GM12878 (cell line): ENCODE measurements around the gene SLC47A2. TPM values are rescaled to one million over a fixed set of nuclear protein-coding genes. Genes with fewer than 3 reads are reported as not detected.

Experiments
- ATAC-seq: fragments of 200-7000 bp; cut with Tn5 transposase; 3 replicates; pipeline ENCODE4 v1.9.1; 2020; ENCODE audit warnings: mild to moderate bottlenecking, moderate library complexity
- BruUV-seq: library from RNA; stranded (reverse); fragments of 400-500 nt; replicated peaks from 2 replicates; lab custom pipeline; 2021; lab: Mats Ljungman, UMichigan
- CTCF ChIA-PET: fragments of 300-600 bp; sonication (Branson Sonifier 250); formaldehyde crosslinking; extraction: SDS; loops from one replicate; lab custom pipeline; 2021; ENCODE audit warnings: inconsistent platforms; lab: Yijun Ruan, JAX
- POLR2A ChIA-PET: fragments of 350-600 bp; formaldehyde crosslinking; extraction: SDS; loops from one replicate; lab custom pipeline; 2021; ENCODE audit warnings: inconsistent platforms; lab: Charles Lee
- RAD21 ChIA-PET: fragments of 300-600 bp; sonication (Branson Sonifier 250); formaldehyde crosslinking; loops from one replicate; lab custom pipeline; 2023; ENCODE audit warnings: antibody characterized with exemption; ENCODE audit not compliant: unreplicated experiment; lab: Charles Lee
- SMC1A ChIA-PET: fragments of 300-600 bp; sonication (Branson Sonifier 250); formaldehyde crosslinking; loops from one replicate; lab custom pipeline; 2023; ENCODE audit not compliant: unreplicated experiment, uncharacterized antibody; lab: Charles Lee
- DNase-seq: peaks from one replicate; pipeline ENCODE4 v3.0.0-alpha.2; 2011; ENCODE audit warnings: low read depth, low spot score
- FAIRE-seq: peaks from 3 replicates; lab custom pipeline; 2011; peaks lifted over from hg19 to GRCh38; lab: Jason Lieb, UNC
- H2AFZ ChIP-seq: 2 replicates; pipeline ENCODE4 v1.6.0; 2011; ENCODE audit warnings: low read depth, low read length, control low read depth; ENCODE audit not compliant: control insufficient read depth
- H3K27ac ChIP-seq: 2 replicates; pipeline ENCODE4 v1.5.1; 2011; ENCODE audit warnings: control low read depth; ENCODE audit not compliant: control insufficient read depth, insufficient read depth
- H3K27me3 ChIP-seq, 2 experiments: replicated peaks in 1 of 2; 2 replicates each; pipeline versions ENCODE4 v1.6.0 to v1.6.1; 2011; ENCODE audit warnings: low read length in 1 of 2; ENCODE audit not compliant: control insufficient read depth in 2 of 2, insufficient read depth in 2 of 2
- H3K36me3 ChIP-seq, 2 experiments: 2 replicates each; pipeline ENCODE4 v1.5.1; 2011; ENCODE audit warnings: low read length in 1 of 2; ENCODE audit not compliant: control insufficient read depth in 2 of 2, insufficient read depth in 2 of 2
- H3K4me1 ChIP-seq: 2 replicates; pipeline ENCODE4 v1.6.1; 2011; ENCODE audit warnings: mild to moderate bottlenecking, low read length, moderate library complexity, mixed read lengths; ENCODE audit not compliant: control insufficient read depth, insufficient read depth
- H3K4me2 ChIP-seq: 2 replicates; pipeline ENCODE4 v1.6.0; 2011; ENCODE audit warnings: control low read depth; ENCODE audit not compliant: control insufficient read depth, insufficient read depth
- H3K4me3 ChIP-seq: fragments of 200-600 bp; sonication (generic); 2 replicates; pipeline ENCODE4 v1.5.1; 2016
- H3K79me2 ChIP-seq: 2 replicates; pipeline ENCODE4 v1.6.0; 2011; ENCODE audit warnings: low read length; ENCODE audit not compliant: control insufficient read depth, insufficient read depth
- H3K9ac ChIP-seq: 2 replicates; pipeline ENCODE4 v1.8.0; 2011; ENCODE audit warnings: low read length, control low read depth, mixed read lengths; ENCODE audit not compliant: control insufficient read depth, insufficient read depth
- H3K9me3 ChIP-seq: replicated peaks from 3 replicates; pipeline ENCODE4 v1.5.1; 2011; ENCODE audit warnings: mild to moderate bottlenecking, low read length; ENCODE audit not compliant: control insufficient read depth, insufficient read depth
- H4K20me1 ChIP-seq: 2 replicates; pipeline ENCODE4 v1.6.0; 2011; ENCODE audit not compliant: control insufficient read depth, insufficient read depth
- CEBPB ChIP-seq, 2 experiments: fragments of 150-350 bp in 1 of 2; IDR thresholded peaks; 2 replicates each; pipeline ENCODE4 v1.6.1; 2012 to 2014; ENCODE audit warnings: low read depth in 2 of 2, low read length in 2 of 2, borderline replicate concordance in 1 of 2, inconsistent platforms in 1 of 2
- ESRRA ChIP-seq: IDR thresholded peaks from 2 replicates; pipeline ENCODE4 v1.6.1; 2012; ENCODE audit warnings: mild to moderate bottlenecking, low read length, improper control_type of control experiment
- FOXM1 ChIP-seq: IDR thresholded peaks from 2 replicates; pipeline ENCODE4 v1.6.1; 2012; ENCODE audit warnings: low read depth, mild to moderate bottlenecking, inconsistent platforms, low read length, moderate library complexity
- HDAC6 ChIP-seq: fragments of 200-600 bp; sonication (generic); IDR thresholded peaks from one replicate; pipeline ENCODE4 v1.8.0; 2017; ENCODE audit warnings: antibody characterized with exemption; ENCODE audit not compliant: unreplicated experiment
- JUND ChIP-seq: IDR thresholded peaks from 2 replicates; pipeline ENCODE4 v1.6.1; 2012; ENCODE audit warnings: low read depth, mild to moderate bottlenecking, low read length, improper control_type of control experiment, moderate library complexity
- MTA3 ChIP-seq: IDR thresholded peaks from 2 replicates; pipeline ENCODE4 v1.6.1; 2012; ENCODE audit warnings: low read length, inconsistent platforms, borderline replicate concordance
- NFYA ChIP-seq: IDR thresholded peaks from 2 replicates; pipeline ENCODE4 v1.6.1; 2011; ENCODE audit warnings: low read depth, mild to moderate bottlenecking, low read length, improper control_type of control experiment, borderline replicate concordance
- NR2C1 ChIP-seq: fragments of 450-650 bp; IDR thresholded peaks from 2 replicates; pipeline ENCODE4 v1.6.1; 2017; ENCODE audit warnings: antibody characterized with exemption, mild to moderate bottlenecking, moderate library complexity
- PAX8 ChIP-seq: fragments of 450-650 bp; IDR thresholded peaks from 2 replicates; pipeline ENCODE4 v1.6.1; 2017; ENCODE audit warnings: mild to moderate bottlenecking, moderate library complexity
- RELA ChIP-seq: fragments of 450-650 bp; IDR thresholded peaks from 2 replicates; pipeline ENCODE4 v1.8.0; 2014; ENCODE audit warnings: borderline replicate concordance; ENCODE audit not compliant: partially characterized antibody
- SIX5 ChIP-seq: IDR thresholded peaks from 2 replicates; pipeline ENCODE4 v1.6.1; 2011; ENCODE audit warnings: mild to moderate bottlenecking, low read depth, low read length, moderate library complexity; ENCODE audit not compliant: severe bottlenecking
- SREBF1 ChIP-seq: IDR thresholded peaks from 2 replicates; pipeline ENCODE4 v1.6.1; 2012; ENCODE audit warnings: mild to moderate bottlenecking, low read length
- SUPT20H ChIP-seq: IDR thresholded peaks from 2 replicates; pipeline ENCODE4 v1.6.1; 2011; ENCODE audit warnings: low read depth, mild to moderate bottlenecking, low read length, moderate library complexity, borderline replicate concordance; ENCODE audit not compliant: control insufficient read depth
- WGBS: methylation state at CpG from one replicate; pipeline ENCODE4 v1.1.6; 2016; ENCODE audit warnings: low lambda C conversion rate; ENCODE audit not compliant: insufficient replicate concordance, insufficient coverage; ENCODE audit errors: missing lambda C conversion rate; 5-methylcytosine and 5-hydroxymethylcytosine counted together
- in situ Hi-C: fragments of 300-500 bp; cut with MboI; formaldehyde crosslinking; loops from 9 replicates; pipeline ENCODE4 v1.14.3; 2018; ENCODE audit warnings: mixed read lengths
- intact Hi-C: fragments of 100-400 bp; cut with micrococcal nuclease; formaldehyde crosslinking; loops from one replicate; pipeline ENCODE4 v1.14.2; 2022; ENCODE audit not compliant: unreplicated experiment
- polyA plus RNA-seq, 11 experiments: library from polyadenylated mRNA; depleted of rRNA in 4 of 11; unstranded in 6 of 11; stranded (reverse) in 5 of 11; fragments of >200 nt; fragmentation: Nextera tagmentation in 4 of 11; fragmentation: Illumina TruSeq in 1 of 11; extraction: Ambion mirVana in 4 of 11; extraction: Trizol in 1 of 11; gene quantifications; 1 replicate in 1 of 11; 2 replicates in 10 of 11; pipeline versions ENCODE4 v1.2.1 to v1.2.3, GENCODE V29; 2011 to 2016; ENCODE audit warnings: inconsistent platforms in 2 of 11, missing spikeins in 2 of 11, low read depth in 1 of 11
- total RNA-seq, 4 experiments: library from RNA; depleted of rRNA in 3 of 4; stranded (reverse); fragments of >200 nt in 3 of 4; fragmentation: Illumina TruSeq in 1 of 4; extraction: Trizol in 1 of 4; gene quantifications; 2 replicates each; pipeline versions ENCODE4 v1.2.1 to v1.2.3, GENCODE V29; 2013 to 2021
- TF ChIP-seq, protein P1 (sequence below): IDR thresholded peaks from 2 replicates; pipeline ENCODE4 v1.6.1; 2011; ENCODE audit warnings: low read depth, low read length, improper control_type of control experiment, borderline replicate concordance
- TF ChIP-seq, protein P2 (sequence below): fragments of 450-650 bp; IDR thresholded peaks from 2 replicates; pipeline ENCODE4 v1.6.1; 2017; ENCODE audit warnings: mild to moderate bottlenecking, low read depth, inconsistent platforms; ENCODE audit not compliant: poor library complexity, severe bottlenecking

SLC47A2 gene
- total and polyA plus RNA-seq, 10 of the 15 experiments (the other 5 are each of a cell fraction or from before 2014, with no cell fraction given): not detected

DNA sequence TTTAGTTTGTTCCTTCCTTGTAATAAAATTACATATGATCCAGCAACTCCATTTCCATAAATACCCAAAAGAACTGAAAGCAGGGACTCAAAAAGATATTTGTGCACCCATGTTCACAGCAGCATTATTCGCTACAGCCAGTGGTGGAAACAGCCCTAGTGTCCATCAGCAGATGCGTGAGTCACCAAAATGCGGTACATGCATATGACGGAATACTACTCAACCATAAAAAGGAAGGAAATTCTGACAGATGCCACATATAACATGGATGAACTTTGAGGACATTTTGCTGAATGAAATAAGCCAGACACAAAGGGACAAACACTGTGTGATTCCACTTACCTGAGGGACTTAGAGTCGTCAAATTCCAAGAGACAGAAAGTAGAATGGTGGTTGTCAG lies 9.1 kb upstream of the SLC47A2 start:
- DNase-seq: no peak
- H3K9ac ChIP-seq: no peak overlapping the region
- in situ Hi-C loops: no loop called here
- POLR2A ChIA-PET: no interaction called here
- CTCF ChIA-PET: no interaction called here
- H2AFZ ChIP-seq: no peak overlapping the region
- H3K79me2 ChIP-seq: no peaks in the 10 kb centered on the region
- peaks cover 0 to 2% of the 10 kb centered on the region in 2 experiments; a peak in 1 of 4 replicates for H3K27me3 ChIP-seq
- no peak overlapping the region for H3K27ac ChIP-seq
- no TSS peak for BruUV-seq
- H3K4me1 ChIP-seq: no peaks in the 10 kb centered on the region
- FAIRE-seq: no peak
- 61% methylated on average over 5 of the region's 5 CpGs for WGBS
- RAD21 ChIA-PET: no interaction called here
- SMC1A ChIA-PET: no interaction called here
- no peak overlapping the region for H3K4me2 ChIP-seq
- no peaks in the 10 kb centered on the region for H3K36me3 ChIP-seq
- no peak for ATAC-seq
- no peaks in the 10 kb centered on the region for H3K9me3 ChIP-seq
- intact Hi-C loops: no loop called here
- H4K20me1 ChIP-seq: no peaks in the 10 kb centered on the region
- TF ChIP-seq PAX8 (no peak), SIX5 (no peak), JUND (no peak), HDAC6 (no peak), NFYA (no peak), ESRRA (no peak), SUPT20H (no peak), CEBPB (IDR thresholded peaks at IDR 0.05; ENCODE audit: borderline replicate concordance in 1 of 2, low read depth in 2 of 2, low read length in 2 of 2) (no peak), RELA (no peak), SREBF1 (no peak), MTA3 (no peak), FOXM1 (no peak), NR2C1 (no peak)
- TF ChIP-seq, protein P1, sequence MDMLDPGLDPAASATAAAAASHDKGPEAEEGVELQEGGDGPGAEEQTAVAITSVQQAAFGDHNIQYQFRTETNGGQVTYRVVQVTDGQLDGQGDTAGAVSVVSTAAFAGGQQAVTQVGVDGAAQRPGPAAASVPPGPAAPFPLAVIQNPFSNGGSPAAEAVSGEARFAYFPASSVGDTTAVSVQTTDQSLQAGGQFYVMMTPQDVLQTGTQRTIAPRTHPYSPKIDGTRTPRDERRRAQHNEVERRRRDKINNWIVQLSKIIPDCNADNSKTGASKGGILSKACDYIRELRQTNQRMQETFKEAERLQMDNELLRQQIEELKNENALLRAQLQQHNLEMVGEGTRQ: no peak
- TF ChIP-seq, protein P2, sequence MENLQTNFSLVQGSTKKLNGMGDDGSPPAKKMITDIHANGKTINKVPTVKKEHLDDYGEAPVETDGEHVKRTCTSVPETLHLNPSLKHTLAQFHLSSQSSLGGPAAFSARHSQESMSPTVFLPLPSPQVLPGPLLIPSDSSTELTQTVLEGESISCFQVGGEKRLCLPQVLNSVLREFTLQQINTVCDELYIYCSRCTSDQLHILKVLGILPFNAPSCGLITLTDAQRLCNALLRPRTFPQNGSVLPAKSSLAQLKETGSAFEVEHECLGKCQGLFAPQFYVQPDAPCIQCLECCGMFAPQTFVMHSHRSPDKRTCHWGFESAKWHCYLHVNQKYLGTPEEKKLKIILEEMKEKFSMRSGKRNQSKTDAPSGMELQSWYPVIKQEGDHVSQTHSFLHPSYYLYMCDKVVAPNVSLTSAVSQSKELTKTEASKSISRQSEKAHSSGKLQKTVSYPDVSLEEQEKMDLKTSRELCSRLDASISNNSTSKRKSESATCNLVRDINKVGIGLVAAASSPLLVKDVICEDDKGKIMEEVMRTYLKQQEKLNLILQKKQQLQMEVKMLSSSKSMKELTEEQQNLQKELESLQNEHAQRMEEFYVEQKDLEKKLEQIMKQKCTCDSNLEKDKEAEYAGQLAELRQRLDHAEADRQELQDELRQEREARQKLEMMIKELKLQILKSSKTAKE: no peak
- H3K4me3 ChIP-seq: no peak overlapping the region
